GM21737 (cell line): ENCODE measurements around the gene LPP.

Source experiments
- ATAC-seq: cut with Tn5 transposase; IDR thresholded peaks from one replicate; pipeline ENCODE4 v1.9.1; 2021; ENCODE audit warnings: mild to moderate bottlenecking, moderate library complexity; ENCODE audit not compliant: unreplicated experiment

Gene LPP

DNA sequence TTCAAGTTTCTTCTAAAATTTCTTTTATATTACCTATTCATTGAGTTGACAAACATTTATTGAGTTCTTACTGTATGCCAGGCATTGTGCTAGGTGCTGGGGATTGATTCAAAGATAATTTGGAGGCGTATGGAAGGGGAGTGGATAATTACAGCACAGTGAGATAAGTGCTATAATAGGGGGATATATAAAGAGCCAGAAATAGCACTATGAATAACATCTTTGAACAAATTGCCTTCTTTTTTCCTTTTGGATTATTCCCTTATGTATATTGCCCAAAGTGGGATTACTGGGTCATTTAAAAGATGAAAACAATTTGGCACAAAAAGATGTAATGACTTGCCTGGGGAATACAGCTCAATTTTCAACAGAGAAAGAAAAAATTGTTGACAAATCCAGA lies 64.6 kb downstream of the LPP start:
- ATAC-seq: no peak

DNA sequence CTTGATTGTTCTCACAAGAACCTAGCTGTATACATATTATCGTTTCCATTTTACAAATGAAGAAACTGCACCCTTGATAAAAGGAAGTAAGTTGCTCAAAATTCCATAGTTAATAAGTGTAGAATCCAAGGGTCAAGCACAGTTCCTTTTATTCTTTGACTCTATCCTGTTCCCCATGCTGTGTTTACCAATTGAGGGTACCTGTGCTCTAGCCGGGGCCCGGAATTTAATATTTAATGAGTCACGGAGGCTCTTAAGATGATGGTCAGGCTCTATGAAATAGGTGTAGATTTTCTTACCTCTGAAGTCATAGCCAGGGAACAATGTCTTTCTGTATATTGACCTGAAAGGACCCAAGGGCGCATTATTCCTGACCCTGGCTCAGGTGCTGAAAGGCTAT lies 65.2 kb downstream of the LPP start:
- ATAC-seq: no peak

DNA sequence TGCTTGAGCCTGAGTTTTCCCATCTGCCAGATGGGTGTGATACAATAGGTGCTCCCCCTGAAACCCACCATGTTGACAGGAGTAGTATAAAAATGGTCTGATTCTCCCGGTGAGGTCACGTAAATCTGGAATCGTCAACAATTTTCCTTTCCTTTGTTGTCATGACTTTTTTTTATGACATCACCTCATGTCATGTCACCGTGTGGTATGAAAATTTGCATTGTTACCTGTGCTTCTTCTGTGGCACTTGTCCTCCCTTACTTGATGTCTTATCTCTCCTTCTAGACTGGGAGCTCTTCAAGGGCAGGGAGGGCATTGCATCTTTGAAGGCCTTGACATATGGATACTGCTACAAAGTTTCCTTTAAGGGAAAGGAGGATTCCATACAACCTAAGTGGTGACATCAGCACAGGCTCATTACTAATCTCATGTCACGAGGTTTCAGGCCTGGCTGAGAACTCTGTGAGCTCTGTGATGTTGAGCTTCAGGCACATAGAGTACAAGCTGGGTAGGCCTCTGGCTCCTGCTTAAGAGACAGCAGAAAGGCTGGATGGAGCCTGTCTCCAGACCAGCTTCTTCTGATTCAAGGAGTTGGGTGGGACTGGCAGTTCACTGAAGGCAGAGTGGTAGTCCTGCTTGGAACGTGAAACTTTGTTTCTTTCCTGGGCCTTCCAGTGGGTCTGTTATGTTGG lies 66.3 kb downstream of the LPP start:
- ATAC-seq: no peak

DNA sequence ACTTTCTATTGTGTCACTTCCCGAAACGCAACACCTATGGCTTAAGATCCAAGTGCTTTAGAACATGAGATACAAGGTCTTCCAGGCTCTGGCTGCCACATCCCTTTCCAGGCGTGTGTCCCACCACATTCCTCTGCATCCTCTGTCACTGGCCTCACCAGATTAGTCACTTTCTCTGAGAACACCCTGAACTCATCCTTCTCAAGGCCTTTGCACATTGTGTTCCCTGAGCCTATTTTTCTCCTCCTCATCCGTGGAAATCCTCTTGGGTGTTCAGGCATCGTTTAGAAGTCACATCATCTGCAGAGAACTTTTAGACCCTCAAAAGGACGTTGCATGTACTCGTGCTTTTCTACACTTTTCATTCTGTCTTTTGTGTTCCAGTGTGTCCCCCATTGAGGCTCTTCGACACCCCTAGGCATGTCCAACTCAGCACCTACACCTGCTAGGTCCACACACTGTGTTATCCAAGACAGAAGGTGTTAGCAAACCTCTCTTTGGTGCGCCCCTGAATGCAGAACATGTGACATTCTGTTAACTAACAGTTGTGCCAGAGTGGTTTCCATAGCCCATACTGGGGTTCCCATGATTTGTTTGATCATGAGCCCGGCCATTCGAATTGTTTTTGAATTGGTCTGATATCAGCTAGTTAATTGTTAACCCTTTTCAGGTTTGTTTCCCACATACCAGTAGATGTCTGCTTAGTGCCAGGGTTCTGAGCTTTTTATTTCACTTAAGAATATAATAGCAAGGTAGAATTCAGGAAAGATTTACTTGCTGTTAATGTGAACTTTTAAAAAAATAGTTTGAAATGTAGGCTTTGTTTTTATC lies 67.2 kb downstream of the LPP start:
- no peak for ATAC-seq

DNA sequence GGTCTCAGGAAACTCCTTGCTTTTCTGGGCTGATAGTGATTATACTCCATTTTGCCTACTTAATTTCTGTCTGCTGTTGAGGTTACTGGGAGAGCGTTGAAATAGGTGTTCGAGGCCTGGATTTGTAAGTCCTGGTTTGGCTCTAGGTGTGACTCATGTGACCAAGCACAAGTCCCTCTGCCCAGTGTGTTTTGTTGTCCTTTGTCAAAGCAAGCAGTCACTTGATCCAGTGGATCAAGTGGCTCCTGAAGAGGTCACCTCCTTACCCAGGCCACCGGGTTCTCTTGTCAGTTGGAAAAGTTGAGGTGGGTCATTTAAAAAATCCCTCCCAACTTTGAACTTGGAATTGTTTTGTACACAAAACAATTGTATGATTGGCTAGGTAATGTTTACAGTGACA lies 70.0 kb downstream of the LPP start:
- no peak for ATAC-seq

DNA sequence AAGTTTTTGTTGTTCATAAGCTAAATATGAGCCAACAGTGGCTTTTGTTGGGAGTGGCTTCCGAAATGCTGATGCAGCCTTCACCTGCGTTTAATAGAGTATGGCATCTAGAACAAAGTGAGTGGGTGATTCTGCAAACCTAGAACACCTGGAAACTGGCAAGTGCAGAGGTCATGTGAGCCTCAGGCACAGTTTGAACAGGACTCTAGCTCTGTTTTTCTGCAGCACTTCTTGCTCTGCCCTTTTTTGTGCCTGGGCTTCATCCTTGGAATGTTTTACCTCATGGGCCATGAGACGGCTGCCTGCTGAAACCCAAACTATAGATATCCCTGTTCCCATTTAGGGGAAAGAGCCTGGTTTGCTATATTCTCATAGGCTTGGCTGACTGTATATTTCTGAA lies 73.5 kb downstream of the LPP start:
- ATAC-seq: no peak

DNA sequence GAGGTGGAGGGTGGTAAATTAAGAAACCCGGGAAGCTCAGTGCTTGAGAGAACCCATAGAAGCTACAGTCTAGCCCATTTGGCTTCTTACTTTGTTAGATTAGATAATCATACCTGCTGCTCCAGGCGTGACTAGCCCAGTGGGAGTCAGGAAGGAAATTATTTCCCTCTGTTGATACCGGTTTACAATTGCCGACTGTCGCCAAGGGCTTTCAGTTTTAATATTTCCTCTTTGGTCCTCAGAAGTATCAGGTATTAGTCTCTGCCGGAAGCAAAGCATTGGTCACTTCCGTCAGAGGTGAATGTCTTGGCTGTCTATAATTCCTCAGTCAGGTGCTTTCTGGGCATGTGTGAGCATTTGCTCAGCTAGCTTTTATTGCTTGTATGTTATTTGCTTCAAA lies 75.2 kb downstream of the LPP start:
- no peak for ATAC-seq

DNA sequence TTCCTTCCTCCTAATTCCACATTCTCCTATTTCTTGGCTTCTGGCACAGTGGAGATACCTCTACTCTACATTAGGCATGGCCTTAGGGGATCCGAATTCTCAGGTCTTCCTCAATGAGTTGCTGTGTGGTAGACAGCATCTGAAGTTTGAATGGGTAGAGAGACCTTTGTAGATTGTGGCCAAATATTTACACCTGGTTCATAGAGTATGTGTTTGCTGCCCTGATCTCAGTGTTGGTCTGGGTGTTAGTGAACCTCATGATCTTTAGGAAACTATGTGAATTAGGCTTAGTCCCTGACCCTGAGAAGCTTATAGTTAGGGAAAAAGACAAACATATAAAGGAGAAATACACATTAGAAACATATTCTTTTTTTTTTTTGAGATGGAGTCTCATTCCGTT lies 75.8 kb downstream of the LPP start:
- no peak for ATAC-seq

DNA sequence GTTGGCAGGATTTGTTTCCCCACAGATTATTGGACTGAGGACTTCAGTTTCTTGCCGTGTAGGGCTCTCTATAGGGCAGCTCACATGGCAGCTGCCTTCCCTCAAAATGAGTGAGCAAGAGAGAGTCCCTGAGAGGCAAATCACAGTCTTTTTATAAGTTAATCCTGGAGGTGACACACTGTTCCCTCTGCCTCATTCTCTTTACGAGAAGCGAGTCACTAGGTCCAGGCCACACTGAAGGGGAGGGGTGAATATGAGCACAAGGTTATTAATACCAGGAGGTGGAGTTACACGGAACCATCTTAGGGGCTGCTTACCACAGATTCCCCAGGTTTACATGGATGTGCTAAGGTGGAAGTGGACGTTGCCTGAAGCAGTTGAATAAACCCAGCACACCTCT lies 77.0 kb downstream of the LPP start:
- ATAC-seq: no peak

DNA sequence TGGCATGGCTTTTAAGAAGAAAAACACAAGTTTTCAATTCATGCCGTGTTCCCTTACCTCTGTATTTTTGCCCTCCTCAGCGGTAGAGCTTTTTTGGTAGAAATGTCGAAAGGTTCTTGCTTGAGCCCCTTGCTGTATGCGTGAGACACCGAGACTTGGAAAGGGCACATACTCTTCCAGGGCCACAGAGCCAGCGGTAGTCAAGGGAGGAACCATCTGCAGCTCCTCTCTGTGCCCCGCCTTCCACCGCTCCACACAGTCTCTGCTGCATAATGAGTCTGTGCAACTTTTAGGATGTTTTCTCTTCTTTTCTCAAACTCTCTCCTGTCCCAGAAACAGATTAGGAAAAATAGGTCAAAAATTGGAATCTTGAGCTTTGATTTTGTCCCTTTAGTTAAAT lies 77.5 kb downstream of the LPP start:
- no peak for ATAC-seq

DNA sequence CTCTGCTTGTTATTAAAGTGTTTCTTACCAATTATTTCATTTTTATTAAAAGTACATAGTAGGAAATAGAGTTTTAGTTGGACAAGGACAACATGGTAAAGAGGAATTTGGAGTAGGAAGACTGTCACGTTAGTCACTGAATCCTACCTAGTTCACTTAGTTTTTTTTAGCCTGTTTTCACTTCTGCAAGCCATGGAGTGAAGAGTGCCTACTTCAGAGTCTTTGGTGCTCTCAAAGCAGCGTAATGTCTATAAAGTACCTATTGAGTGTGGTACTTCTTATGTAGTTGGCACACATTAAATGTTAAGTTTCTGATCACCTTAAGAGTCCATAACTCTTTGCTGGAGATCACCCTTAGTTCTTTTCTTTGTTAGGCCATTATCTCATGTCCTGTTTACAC lies 78.7 kb downstream of the LPP start:
- no peak for ATAC-seq

DNA sequence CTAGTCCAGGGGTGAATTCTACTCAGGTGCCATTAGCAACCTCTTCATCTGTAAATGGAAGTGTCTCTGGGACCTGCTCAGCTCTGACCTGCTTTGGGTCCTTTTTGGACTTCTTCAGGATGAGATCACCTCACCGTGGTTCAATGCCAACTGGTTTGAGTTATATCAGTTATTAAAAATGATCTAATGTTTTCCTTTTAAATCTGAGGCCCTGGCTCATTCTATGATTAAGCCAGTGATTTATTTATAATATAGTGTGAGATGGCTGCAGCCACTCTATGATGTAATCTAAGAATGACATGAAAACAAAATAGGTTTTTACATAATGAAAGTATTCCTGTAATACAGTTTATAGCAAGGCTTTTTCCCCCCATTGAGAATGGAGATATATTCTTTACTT lies 79.4 kb downstream of the LPP start:
- no peak for ATAC-seq

DNA sequence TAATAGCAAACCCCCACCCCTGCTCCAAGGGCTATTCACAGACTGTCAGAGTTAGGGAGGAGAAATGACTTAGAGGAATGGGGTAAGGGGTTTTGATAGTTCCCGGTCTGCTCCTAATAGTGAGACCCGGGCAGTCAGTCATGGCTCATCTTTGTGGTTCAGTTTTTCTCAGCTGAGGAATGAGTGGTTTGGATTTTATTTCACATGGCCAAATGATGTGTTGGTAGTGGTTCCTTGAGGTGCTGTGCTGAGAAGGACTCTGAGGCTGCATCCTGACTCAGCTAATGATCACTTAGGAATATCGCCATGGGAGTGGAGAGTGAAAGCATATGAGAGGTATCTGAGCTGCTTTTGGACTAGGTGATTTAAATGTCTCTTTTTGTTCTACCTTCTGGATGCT lies 80.2 kb downstream of the LPP start:
- no peak for ATAC-seq

DNA sequence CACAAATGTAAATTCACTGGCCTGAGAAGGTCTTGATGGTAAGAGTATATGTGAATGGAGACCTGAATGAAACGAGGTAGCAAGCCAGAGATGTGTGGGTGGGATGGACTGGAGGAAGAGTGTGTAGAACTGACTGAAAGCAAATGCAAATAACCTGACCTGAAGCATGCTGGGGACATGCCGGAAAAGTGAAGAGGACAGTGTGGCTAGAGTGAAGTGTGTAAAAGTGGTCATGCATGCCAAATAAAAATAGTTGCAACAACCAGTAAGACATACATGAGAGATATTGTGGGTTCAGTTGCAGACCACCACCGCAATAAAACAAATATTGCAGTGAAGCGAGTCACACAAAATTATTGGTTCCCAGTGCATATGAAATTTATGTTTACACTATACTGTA lies 82.3 kb downstream of the LPP start:
- ATAC-seq: no peak

DNA sequence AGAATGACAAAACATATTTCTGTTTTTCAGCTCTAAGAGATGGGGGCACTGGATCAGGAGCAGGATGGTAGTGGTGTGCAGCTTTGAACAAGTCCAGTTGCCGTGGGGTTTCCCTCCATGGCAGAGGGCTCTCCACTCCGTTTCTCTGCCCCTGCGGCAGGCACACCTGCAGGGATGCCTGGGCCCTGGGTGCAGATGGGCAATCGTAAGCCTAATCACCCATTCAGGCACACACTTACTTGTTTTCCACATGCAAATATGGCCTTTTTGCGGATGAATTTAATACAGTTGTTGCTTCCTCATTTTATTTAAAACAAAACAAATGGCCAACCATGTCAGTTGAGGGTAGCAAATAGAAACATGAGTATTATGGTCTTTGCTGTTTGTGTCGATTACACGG lies 85.1 kb downstream of the LPP start:
- no peak for ATAC-seq

DNA sequence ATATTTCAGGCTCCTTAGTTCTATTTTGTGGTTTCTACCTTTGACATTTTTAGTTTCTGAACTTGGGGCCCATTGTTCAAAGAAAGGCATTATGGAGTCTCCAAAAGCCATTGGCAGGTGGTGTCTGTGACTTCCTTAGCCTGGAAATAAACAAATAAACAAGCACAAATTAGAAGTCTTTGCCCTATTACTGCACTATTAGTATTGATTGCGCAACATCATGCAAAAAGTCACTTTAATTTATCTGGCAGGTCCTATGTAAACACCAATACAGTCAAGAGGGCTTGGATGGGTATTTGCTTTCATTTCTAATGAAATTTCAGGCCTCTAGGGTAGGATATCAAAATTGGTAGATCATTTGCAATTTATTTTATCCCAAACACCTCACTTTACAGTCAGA lies 85.6 kb downstream of the LPP start:
- ATAC-seq: no peak

DNA sequence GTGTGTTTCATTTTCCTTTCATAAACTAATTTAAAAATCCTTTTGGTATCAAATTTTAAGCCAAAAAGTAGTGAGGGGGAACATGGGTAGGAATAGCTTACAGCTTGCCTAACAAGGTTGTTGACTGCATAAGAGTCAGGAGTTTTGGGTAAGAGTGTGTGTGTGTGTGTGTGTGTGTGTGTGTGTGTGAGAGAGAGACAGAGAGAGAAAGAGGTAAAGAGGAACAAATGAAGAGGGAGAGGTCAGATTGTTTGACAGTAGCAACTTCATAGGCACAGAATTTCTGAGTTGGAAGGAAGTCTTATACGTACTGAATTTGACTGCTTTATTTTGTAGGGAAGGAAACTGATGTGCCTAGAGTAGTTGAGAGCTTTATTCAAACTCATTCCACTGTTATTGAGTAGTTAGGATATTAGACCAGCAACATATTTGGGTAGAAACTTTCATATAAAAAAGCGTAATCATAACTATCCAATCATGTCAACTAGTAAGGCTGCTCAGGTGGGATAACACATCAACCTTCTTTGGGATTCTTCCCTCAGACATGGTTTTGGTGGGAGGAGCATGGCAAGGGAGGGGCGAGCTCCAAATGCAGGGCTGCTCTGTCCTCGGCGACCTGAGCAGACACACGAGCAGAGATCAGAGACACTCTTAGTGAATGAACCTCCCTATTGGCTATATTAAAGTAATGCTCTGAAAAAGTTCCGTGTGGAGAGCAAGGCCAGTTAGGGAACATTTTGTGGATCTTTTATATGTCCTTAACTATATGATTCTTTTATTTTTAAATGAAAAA lies 86.4 kb downstream of the LPP start:
- no peak for ATAC-seq

DNA sequence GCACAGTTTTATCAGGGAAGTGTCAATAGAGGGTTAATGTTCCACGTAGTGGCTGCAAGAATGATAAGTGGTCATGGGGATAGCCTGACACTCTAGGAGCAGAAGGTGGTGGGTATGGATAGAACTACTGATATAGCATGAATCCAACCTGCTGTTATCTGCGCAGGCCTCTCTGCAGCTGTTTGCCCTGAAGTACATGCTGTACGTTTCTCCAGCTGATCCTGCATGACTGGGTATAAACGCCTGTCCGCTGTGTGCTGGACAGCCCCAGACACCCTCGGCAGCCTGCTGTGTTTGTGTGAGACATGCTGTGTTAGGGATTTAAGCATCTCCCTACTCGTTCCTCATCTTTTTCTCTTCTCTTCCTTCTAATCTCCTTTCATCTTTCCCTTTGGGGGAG lies 87.1 kb downstream of the LPP start:
- no peak for ATAC-seq

DNA sequence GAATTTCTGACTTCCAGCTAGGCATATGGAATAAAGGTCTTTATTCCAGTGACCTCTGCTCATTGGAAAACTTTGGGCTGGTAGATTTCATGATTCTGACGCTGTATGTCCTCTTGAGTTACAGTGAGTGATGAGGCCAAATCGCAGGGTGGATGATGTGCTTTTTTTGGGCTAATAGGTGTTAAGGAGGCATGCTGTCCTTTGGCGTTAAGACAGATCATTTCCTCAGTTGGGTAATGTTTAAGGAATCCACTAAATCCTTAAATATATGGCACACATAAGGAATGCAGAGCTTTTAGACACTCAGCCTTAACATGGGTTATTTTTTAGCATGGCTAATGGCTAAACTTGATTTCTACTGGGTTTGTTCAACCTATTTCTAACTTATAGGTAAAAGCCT lies 87.9 kb downstream of the LPP start:
- ATAC-seq: no peak

DNA sequence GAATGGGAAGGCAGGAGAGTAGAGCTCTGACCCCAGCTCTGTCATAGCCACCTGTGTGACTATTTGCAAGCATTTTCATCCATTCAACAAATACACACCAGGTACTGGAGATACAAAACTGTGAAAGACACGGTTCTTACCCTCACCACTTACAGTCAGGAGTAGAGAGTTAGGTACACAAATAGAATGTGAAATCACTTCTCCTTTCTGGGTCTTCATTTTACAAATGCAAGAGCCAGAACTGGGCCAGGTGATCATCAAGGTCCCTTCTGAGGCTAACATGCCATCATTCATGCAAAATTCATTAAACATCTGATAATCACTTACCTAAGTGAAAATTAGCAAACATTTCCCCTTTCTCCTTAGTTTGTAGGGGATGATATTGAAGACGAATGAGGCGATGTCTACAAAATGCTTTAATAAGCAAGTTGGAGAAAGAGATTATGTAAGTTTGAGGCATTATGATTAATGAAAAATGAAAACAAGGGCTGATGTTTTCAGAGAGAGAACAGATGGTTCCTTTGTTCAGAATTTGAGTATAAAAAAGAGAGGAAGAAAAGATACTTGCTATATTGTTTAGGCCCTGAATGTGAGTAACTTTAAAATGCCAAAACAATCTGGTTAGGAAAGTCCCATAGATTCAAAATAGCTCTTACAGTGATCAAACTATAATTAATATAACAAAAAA lies 88.6 kb downstream of the LPP start:
- ATAC-seq: no peak

DNA sequence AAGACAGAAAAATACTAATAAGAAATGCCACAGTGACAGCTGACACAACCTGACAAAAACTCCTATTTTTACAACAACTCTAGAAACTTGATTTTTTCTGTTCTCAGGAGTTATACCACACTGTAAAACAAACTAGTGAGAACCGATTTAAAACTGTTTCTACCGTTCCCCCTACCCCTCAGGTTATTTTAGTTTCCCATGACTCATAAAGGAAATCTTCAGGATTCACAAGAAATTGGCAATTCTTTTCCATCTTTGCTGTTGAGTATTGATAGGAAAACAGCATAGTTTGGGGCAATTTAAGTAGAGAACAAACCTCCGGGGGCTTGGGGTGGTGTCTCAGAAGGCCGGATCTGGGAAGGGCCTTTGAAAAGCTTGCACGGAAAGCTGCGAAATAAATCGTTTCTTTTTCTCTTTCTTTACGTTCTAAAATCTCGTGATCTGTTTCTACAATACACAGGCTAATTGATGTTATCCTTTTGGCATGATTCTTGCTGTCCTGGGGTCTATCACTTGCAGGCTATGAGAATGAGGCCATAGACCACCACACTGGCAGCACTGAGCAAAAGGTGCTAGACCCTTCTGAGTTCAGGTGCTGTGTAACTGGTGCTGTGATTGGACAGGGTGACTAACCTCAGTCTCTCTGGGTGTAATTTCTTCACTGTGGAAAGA lies 89.3 kb downstream of the LPP start:
- ATAC-seq: no peak
